SK-N-SH (cell line): ENCODE data around the gene BMP6.

Experiments
- EP300 ChIP-seq, 2 experiments: IDR thresholded peaks; 2 replicates each; pipeline versions ENCODE4 v1.4.0 to v1.6.1; 2012; ENCODE audit warnings: borderline replicate concordance in 1 of 2, low read depth in 1 of 2, low read length in 1 of 2
- FOSL2 ChIP-seq: IDR thresholded peaks from 2 replicates; pipeline ENCODE4 v1.4.0; 2012; ENCODE audit warnings: low read depth, mild to moderate bottlenecking, moderate library complexity, borderline replicate concordance
- NFIC ChIP-seq: IDR thresholded peaks from 2 replicates; pipeline ENCODE4 v1.4.0; 2012; ENCODE audit warnings: borderline replicate concordance
- NRF1 ChIP-seq: IDR thresholded peaks from 2 replicates; pipeline ENCODE4 v1.6.1; 2012; ENCODE audit warnings: low read depth, mild to moderate bottlenecking, low read length
- POLR2AphosphoS5 ChIP-seq: IDR thresholded peaks from 2 replicates; pipeline ENCODE4 v1.6.1; 2012; ENCODE audit warnings: low read depth, low read length
- RAD21 ChIP-seq: IDR thresholded peaks from 2 replicates; pipeline ENCODE4 v1.6.1; 2012; ENCODE audit warnings: mild to moderate bottlenecking, low read length
- RFX5 ChIP-seq: IDR thresholded peaks from 2 replicates; pipeline ENCODE4 v1.6.1; 2012; ENCODE audit warnings: mild to moderate bottlenecking, improper control_type of control experiment, low read length
- RXRA ChIP-seq: IDR thresholded peaks from 2 replicates; pipeline ENCODE4 v1.4.0; 2012; ENCODE audit warnings: low read depth, mild to moderate bottlenecking, borderline replicate concordance
- TEAD4 ChIP-seq: IDR thresholded peaks from 2 replicates; pipeline ENCODE4 v1.4.0; 2012; ENCODE audit warnings: mild to moderate bottlenecking, borderline replicate concordance; ENCODE audit not compliant: insufficient read depth
- YY1 ChIP-seq: IDR thresholded peaks from 2 replicates; pipeline ENCODE4 v1.4.0; 2012; ENCODE audit warnings: low read depth, mild to moderate bottlenecking
- TF ChIP-seq, protein P1 (sequence below): fragments of 200-600 bp; sonication (generic); IDR thresholded peaks from 2 replicates; pipeline ENCODE4 v1.6.1; 2017; ENCODE audit warnings: antibody characterized with exemption, mild to moderate bottlenecking, moderate library complexity
- TF ChIP-seq, protein P2 (sequence below): fragments of 150-350 bp; IDR thresholded peaks from 2 replicates; pipeline ENCODE4 v1.6.1; 2017; ENCODE audit warnings: antibody characterized with exemption, low read length, low read depth, borderline replicate concordance
- TF ChIP-seq, protein P3 (sequence below): IDR thresholded peaks from 2 replicates; pipeline ENCODE4 v1.4.0; 2012; ENCODE audit warnings: low read depth

DNA sequence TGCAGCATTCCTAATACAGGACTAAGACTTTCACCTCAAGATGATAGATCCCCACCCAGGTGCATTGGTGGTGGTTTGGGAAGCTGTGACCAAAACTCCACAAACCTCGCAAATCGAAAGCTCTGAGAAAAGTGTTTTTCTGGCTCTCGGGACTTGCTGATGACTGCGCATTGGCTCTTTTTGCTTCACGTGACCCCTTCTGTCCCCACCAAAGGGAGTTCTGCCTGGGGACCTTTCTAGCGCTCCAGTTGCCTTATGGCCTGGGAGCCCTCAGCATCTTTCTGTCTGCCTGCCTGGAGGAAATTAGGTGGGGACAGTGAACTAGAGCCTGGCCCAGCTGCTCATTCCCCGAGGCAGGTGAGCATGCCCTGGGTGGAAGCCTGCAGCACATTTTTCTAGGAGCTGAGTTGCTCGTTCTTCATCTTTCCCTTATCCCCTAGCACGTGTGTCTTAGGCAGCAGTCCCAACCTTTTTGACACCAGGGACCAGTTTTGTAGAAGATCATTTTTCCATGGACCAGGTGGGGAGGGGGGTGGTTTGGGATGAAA, 94.5 kb downstream of the BMP6 start:
- TF ChIP-seq, protein P1, sequence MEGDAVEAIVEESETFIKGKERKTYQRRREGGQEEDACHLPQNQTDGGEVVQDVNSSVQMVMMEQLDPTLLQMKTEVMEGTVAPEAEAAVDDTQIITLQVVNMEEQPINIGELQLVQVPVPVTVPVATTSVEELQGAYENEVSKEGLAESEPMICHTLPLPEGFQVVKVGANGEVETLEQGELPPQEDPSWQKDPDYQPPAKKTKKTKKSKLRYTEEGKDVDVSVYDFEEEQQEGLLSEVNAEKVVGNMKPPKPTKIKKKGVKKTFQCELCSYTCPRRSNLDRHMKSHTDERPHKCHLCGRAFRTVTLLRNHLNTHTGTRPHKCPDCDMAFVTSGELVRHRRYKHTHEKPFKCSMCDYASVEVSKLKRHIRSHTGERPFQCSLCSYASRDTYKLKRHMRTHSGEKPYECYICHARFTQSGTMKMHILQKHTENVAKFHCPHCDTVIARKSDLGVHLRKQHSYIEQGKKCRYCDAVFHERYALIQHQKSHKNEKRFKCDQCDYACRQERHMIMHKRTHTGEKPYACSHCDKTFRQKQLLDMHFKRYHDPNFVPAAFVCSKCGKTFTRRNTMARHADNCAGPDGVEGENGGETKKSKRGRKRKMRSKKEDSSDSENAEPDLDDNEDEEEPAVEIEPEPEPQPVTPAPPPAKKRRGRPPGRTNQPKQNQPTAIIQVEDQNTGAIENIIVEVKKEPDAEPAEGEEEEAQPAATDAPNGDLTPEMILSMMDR: no peak
- TF ChIP-seq, protein P2, sequence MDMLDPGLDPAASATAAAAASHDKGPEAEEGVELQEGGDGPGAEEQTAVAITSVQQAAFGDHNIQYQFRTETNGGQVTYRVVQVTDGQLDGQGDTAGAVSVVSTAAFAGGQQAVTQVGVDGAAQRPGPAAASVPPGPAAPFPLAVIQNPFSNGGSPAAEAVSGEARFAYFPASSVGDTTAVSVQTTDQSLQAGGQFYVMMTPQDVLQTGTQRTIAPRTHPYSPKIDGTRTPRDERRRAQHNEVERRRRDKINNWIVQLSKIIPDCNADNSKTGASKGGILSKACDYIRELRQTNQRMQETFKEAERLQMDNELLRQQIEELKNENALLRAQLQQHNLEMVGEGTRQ: no peak
- TF ChIP-seq RXRA (no peak), POLR2AphosphoS5 (no peak), NFIC (no peak), FOSL2 (no peak), RFX5 (no peak), RAD21 (no peak), YY1 (no peak), TEAD4 (no peak), EP300 (IDR thresholded peaks at IDR 0.05; ENCODE audit: borderline replicate concordance in 1 of 2, low read depth in 1 of 2, low read length in 1 of 2) (no peak), NRF1 (no peak)
- TF ChIP-seq, protein P3, sequence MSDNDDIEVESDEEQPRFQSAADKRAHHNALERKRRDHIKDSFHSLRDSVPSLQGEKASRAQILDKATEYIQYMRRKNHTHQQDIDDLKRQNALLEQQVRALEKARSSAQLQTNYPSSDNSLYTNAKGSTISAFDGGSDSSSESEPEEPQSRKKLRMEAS: no peak
